ENCODE results near the gene ZNF546.
"Not testable (repeated sequence)": the region's sequence is repeated elsewhere in the genome, so short reads cannot be mapped to it uniquely, and the experiment has no call there.

The ZNF546 gene

DNA sequence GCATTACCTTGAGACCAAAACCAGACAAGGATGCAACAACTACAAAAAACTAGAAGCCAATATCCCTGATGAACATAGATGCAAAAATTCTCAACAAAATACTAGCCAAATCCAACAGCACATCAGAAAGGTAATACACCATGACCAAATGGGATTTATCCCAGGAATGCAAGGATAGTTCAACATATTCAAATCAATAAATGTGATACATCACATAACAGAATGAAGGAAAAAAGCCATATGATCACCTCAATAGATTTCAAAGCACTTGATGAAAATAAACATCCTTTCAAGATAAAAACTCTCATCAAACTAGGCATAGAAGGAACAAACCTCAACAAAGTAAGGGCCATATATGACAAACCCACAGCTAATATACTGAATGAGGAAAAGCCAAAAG is 10.2 kb upstream of the ZNF546 start:
- DNase-seq (ENCODE audit: low spot score), result no peak

DNA sequence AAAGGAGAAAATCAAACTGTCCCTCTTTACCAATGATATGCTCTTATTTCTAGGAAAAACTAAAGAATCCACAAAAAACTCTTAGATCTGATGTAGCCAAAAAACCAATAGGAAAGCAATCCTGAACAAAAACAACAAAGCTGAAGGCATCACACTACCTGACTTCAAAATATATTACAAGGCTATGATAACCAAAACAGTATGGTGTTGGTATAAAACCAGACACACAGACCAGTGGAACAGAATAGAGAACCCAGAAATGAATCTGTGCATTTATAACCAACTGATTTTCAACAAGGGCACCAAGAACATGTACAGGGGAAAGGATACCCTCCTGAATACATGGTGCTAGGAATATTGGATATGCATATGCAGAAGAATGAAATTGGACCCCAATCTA is 9.7 kb upstream of the ZNF546 start:
- DNase-seq (ENCODE audit: low spot score), result no peak

DNA sequence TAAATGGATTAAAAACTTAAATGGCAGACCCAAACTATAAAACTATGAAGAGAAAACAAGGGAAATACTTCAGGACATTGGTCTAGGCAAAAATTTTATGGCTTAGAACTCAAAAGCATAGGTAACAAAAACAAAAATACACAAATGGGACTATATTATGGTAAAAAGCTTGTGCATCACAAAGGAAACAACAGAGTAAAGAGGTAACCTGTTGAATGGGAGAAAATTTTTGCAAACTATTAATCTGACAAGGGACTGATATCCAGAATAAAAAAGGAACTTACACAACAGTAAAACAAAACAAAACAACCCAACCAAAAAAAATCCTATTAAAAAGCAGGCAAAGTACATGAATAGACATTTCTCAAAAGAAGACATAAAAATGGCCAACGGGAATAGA is 9.3 kb upstream of the ZNF546 start:
- no peak for DNase-seq (ENCODE audit: low spot score)

DNA sequence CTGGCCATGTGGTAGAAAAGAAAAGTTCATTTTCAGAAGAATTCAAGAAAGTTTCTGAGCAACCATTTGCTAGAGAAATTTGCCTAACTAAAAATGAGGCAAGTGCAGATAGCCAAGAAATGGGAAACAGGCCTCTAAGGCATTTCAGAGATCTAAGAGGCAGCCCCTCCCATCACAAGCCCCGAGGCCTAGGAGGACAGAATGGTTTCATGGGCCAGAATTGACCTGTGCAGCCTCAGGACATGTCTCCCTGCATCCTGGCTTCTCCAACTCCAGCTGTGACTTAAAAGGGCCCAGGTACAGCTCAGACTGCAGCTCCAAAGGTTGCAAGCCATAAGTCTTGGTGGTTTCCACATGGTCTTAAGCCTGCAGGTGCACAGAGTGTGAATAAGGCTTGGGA is 3.3 kb upstream of the ZNF546 start:
- DNase-seq (ENCODE audit: low spot score), result no peak

DNA sequence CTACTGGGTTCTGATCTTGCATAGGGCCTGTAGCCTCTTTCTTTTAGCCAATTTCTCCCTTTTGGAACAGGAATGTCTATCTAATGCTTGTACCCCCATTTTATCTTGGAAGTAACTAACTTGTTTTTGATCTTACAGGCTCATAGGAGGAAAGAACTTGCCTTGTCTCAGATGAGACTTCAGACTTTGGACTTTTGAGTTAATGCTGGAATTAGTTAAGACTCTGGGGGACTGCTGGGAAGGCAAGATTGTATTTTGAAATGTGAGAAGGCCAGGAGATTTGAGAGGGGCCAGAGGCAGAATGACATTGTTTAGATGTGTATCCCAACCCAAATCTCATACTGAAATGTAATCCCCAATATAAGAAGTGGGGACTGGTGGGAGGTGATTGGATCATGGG is 2.5 kb upstream of the ZNF546 start:
- no peak for DNase-seq (ENCODE audit: low spot score)

DNA sequence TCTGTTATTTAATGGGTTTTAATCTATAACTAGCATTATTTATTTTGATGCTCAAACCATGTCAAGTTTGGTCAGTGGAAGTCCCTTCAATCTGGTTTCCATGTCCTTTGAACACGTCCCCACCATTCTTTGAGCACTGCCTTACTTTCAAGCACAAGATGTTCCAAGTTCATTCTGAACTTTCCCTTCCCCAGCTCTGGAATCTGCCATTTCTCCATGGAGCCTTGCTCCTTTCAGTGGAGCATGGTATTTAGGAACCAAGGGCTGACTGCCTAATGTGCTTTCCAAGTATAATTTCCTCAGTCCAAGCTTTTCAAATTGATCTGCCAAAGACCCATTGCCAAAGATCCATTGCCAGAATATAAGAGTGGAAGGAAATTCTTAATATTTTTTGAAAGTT is 1.1 kb upstream of the ZNF546 start:
- no peak for DNase-seq (ENCODE audit: low spot score)

DNA sequence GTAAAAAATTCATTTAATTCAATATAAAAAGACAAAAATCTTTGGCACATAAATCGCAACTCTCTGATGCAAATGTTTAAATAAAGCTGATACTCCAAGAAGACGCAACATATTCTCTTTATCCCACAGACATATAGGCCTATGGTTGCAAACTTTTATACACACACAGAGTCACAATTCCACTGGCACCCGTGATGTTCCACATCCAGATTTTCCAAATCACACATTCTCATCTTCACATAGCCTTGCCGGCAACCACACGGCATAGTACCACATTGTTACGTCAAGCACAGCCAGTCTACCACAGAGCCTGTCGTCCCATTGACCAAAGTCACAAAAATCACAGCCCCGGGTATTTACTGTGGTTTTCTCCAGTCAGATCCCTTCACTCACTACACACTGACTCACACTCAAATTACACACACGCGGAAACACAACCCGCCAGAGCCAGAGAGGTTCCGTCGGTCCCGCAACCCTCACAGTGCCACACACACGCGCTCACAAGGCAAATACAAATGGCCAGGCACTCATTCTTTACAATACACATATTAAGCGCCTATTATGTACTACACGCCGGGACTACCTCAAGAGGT is 546 bp upstream of the ZNF546 start:
- peak; percentile 23 for DNase-seq (ENCODE audit: low spot score)

DNA sequence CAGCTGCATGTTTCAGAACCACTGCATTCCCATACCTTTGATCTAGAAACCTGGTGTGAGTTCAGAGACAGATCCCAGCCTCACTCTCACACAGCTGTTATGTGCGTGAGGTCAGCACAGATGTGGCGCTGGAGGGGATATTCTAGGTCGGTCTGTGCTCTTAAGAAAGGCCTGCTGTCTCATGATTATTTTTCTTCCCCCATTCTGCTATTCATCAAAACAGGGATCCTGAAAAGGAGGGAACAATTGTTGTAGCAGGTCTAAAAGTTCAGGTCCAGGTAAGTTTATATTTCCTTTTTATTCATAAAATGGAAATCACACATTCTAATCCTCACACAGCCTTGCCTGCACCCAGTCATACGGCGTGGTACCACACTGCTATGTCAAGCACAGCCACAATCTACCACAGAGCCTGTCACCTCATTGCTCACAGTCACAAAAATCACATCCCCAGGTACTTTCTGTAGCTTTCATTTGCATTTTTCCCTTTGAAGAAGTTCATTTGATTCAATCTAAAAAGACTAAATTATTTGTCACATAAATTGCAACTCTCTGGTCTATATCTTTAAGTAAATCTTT is 867 bp downstream of the ZNF546 start:
- DNase-seq (ENCODE audit: low spot score), result no peak

DNA sequence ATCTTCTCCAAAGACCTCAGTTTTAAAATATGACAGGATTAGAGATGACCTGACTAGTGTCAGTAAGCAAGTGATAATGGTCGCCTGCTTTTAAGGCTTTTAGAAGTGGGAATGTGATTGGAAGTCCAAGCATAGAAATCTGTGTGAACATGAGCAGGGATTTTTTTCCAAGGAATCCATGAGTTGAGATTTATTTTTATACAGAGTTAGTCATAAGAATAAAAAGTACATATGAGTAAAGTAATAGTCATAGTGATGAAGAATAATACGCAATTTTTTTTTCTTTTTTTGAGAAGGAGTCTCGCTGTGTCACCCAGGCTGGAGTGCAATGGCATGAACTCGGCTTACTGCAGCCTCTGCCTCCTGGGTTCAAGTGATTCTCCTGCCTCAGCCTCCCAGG is 1.6 kb downstream of the ZNF546 start:
- DNase-seq (ENCODE audit: low spot score), result no peak

DNA sequence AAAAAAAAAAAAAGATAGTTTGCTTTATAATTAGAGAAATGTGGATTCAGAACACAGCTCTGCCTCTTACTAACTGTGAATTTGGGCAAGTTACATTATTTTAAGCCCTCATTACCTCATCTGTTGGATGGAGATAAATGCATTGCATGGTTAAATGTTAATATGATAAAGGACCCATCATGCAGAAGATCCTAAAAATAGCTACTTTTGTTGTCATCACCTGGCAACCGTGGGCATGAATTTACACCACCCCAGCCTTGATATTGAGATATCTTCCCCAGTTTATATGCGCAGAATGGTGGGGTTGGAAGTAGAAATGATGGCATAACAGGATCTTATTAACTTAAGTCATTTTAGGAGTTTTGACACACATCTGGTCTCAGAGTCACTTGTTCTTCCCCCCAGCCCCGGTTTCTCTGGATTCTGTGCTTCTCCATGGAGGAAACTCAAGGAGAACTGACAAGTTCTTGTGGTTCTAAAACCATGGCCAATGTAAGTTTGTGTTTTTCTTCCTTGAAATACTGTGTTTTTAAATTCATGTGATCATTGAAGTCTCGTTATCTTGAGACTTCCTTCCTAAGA is 8.9 kb downstream of the ZNF546 start:
- no peak for DNase-seq (ENCODE audit: low spot score)

DNA sequence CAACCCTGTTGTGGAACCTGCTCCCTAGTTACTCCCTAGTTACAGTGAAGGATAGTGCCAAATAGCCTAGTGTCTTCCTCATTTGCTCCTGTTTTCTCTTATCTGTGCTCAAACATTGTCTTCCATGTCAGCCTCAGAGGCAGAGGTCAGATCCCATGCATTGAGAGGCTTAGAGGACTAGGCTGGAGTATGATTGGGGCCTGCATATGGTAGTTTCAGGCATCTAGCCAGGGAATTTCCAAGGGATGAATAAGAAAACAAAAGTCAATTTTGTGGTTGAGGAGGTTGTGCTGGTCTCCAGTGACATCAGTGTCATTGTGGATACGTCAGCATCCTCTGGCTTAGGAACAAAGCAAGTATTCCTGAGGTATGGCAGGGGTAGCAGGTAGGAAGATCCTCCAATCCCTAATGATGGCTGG is 9.4 kb downstream of the ZNF546 start:
- peak; percentile 19 for DNase-seq (ENCODE audit: low spot score)

DNA sequence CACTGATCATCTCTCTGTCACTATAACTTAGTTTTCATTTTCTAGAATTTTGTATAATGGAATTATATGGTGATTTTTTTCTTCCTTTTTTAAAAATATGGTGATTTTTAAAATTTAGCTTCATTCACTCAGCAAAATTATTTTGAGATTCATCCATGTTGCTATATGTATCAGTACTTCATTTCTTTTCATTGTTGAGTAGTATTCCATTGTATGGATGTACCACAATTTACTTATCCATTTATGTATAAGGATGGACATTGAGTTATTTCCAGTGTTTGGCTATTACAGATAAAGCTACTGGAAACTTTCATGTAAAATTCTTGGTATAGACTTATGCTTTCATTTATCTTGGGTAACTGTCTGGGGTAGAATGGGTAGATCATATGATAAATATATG is 12.8 kb downstream of the ZNF546 start:
- no peak for DNase-seq (ENCODE audit: low spot score)

DNA sequence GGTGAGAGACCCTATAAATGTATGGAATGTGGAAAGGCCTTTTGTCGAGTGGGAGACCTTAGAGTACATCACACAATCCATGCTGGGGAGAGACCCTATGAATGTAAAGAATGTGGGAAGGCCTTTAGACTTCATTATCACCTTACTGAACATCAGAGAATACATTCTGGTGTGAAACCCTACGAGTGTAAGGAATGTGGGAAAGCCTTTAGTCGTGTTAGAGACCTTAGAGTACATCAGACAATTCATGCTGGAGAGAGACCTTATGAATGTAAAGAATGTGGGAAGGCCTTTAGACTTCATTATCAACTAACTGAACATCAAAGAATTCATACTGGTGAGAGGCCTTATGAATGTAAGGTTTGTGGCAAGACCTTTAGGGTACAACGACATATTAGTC is 17.1 kb downstream of the ZNF546 start:
- no peak for DNase-seq (ENCODE audit: low spot score)

DNA sequence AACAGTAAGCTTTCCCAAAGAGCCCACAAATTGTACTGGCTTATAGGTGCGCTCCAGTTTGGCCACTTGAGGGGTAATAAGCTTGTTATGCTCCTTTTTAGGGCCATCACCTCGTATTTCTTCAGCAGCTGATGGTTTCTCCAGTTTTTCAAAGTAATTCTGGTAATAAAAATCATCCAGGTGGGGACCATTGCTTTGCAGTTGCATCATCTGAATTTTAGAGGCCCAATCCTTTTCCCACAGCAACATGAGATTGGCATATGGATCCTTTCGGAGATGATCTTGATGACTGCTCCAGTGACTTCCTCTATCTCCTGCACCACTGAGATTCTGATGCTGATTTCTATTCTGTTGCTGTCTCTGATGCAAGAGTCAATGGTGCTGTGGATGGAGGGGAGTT is 27.1 kb downstream of the ZNF546 start:
- DNase-seq (ENCODE audit: low spot score), result no peak

DNA sequence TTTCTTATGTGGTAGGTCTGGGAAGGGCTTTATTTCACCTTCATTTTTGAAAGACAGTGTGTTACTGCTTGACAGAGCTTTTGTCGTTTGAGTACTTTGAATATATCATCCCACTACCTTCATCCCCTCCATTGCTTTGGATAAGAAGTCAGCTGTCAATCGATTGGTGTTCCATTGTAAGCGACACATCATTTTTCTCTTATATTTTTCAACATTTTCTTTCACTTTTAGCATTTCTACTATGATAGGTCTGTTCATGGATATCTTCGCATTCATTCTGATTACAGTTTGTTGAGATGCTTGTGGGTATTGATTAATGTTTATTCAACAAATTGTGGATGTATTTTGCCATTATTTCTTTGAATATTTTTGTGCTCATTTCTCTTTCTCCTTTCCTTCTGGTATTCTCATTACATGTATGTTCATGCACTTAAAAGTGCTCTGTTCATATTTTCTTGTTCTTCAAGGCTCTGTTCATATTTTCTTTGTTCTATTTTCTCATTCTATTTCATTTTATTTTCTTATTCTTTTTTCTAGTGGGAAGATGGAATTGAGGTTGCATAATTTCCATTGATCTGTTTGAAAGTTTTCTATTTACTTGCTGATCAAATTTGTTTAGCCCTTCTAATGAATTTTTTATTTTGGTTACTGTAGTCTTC is 29.2 kb downstream of the ZNF546 start:
- no peak for DNase-seq (ENCODE audit: low spot score)

DNA sequence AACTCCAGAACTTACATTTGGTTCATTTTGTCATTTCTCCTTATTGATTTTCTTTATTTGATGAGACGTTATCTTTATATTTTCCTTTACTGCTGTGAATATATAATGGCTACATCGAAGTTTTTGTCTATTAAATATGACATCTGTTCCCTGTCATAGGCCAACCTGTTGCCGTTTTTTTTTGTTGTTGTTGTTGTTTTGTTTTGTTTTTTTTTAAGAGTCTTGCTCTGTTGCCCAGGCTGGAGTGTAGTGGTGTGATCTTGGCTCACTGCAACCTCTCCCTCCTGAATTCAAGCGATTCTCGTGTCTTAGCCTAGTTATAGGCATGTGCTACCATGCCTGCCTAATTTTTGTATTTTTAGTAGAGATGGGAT is 29.7 kb downstream of the ZNF546 start:
- DNase-seq (ENCODE audit: low spot score), result no peak

DNA sequence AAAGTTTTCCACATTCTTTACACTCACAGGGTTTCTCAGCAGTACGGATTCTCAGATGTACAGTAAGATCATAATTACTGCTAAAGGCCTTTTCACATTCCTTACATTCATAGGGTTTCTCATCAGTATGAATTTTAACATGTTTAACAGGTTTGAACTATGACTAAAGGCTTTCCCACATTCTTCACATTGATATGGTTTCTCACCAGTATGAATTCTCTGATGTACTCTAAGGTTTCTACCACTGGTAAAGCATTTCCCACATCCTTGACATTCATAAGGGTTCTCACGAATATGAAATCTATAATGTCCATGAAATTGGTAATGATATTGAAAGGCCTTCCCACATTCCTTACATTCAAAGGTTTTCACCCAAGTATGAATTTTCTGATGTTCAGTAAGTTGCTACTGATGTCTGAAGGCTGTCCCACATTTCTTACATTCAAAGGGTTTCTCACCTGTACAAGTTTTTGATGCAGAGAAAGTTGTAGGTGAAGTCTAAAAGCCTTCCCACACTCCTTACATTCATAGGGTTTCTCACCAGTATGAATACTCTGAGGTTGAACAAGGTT is 37.2 kb downstream of the ZNF546 start:
- DNase-seq (ENCODE audit: low spot score), result no peak

DNA sequence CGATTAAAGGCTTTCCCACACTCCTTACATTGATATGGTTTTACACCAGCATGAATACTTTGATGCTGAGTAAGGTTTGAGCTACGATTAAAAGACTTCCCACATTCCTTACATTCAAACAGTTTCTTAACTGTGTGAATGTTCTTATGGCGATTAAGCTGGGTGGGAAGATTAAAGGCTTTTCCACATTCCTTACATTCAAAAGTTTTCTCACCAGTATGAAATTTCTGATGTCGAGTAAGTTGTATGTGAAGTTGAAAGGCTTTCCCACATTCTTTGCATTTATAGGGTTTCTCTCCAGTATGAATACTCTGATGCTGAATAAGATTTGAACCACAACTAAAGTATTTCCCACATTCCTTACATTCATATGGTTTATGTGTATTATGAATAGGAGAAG is 39.1 kb downstream of the ZNF546 start:
- no peak for DNase-seq (ENCODE audit: low spot score)

DNA sequence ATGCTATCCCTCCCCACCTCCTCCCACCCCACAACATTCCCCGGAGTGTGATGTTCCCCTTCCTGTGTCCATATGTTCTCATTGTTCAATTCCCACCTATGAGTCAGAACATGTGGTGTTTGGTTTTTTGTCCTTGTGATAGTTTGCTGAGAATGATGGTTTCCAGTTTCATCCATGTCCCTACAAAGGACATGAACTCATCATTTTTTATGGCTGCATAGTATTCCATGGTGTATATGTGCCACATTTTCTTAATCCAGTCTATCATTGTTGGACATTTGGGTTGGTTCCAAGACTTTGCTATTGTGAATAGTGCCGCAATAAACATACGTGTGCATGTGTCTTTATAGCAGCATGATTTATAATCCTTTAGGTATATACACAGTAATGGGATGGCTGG is 41.2 kb downstream of the ZNF546 start:
- DNase-seq (ENCODE audit: low spot score), result not testable (repeated sequence)

DNA sequence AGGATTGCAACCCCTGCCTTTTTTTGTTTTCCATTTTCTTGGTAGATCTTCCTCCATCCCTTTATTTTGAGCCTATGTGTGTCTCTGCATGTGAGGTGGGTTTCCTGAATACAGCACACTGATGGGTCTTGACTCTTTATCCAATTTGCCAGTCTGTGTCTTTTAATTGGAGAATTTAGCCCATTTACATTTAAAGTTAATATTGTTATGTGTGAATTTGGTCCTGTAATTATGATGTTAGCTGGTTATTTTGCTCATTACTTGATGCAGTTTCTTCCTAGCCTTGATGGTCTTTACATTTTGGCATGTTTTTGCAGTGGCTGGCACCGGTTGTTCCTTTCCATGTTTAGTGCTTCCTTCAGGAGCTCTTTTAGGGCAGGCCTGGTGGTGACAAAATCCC is 44.9 kb downstream of the ZNF546 start:
- DNase-seq (ENCODE audit: low spot score), result not testable (repeated sequence)

DNA sequence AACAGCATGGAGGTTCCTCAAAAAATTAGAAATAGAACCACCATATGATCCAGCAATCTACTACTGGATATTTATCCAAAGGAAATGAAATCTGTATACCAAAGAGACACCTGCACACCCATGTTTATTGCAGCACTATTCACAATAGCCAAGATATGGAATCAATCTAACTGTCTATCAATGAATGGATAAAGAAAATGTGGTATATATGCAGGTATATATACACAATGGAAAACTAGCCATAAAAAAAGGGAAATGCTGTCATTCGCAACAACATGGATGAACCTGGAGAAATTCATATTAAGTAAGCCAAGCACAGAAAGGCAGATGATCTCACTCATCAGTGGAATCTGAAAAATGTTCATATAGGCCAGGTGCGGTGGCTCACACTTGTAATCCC is 56.6 kb downstream of the ZNF546 start:
- DNase-seq (ENCODE audit: low spot score), result no peak

DNA sequence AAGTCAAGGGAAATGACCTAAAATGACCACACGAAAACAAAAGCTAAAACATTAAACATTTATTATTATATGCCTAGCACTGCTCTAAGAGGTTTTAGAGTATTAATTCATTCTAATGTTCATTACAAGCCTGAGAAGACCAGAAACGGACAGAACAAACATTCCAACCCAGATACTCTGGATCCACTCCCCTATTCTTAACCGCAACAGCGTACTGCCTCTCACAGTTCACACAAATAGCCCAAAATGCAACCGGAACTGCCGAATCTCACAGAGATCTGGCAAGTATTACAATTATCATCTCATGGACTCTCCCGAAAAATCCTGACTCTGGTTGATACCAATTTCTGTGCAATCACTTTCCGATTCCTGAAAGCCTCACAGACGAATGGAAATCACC is 57.8 kb downstream of the ZNF546 start:
- no peak for DNase-seq (ENCODE audit: low spot score)

DNA sequence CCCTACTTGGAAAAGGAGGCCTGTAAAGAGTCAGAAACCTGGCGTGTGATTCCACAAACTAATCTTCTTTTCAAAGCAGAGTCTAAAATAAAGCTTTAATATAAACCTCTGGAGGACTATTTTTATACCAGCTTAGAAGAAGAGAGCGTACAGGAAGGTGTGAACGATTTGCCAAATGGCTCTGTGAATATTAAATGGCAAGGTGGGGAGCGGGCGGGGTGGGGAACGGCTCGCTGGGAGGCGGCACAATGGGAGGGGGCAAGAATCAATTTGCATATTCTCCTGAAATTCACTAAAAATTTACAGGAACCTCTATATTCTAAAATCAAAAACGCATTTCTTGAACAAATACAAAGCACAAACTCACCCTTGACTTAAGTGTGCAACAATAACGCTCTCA is 58.2 kb downstream of the ZNF546 start:
- DNase-seq (ENCODE audit: low spot score), result no peak
